Epidermal melanocyte (primary cell): Measurements from ENCODE around the gene FES.

ENCODE experiments used
- DNase-seq: peaks from one replicate; pipeline ENCODE4 v3.0.0; 2011; ENCODE audit warnings: low spot score; ENCODE audit not compliant: insufficient read length

Gene FES

DNA sequence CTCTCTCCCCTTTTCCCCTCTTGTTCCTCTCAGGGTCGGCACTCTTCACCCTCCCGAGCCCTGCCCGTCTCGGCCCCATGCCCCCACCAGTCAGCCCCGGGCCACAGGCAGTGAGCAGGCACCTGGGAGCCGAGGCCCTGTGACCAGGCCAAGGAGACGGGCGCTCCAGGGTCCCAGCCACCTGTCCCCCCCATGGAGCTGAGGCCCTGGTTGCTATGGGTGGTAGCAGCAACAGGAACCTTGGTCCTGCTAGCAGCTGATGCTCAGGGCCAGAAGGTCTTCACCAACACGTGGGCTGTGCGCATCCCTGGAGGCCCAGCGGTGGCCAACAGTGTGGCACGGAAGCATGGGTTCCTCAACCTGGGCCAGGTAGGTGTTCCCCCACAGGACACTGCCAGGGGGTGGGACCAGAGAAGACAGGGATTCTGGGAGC is 8.7 kb upstream of the FES start:
- DNase-seq = no peak

DNA sequence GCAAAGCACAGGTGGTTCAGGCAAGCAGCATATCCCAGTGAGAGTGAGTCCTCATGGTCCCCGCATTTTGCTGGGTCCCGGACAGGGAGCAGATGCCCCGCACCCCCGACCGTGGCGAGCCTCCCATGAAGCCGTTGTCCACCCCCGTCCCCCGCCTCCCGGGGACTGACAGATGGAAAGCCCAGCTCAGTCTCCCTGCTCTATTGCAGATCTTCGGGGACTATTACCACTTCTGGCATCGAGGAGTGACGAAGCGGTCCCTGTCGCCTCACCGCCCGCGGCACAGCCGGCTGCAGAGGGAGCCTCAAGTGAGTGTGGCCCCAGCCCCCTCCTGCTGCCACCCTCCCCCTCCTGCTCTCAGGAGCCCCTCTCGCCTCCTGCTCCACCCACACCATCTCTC is 8.3 kb upstream of the FES start:
- DNase-seq = no peak

DNA sequence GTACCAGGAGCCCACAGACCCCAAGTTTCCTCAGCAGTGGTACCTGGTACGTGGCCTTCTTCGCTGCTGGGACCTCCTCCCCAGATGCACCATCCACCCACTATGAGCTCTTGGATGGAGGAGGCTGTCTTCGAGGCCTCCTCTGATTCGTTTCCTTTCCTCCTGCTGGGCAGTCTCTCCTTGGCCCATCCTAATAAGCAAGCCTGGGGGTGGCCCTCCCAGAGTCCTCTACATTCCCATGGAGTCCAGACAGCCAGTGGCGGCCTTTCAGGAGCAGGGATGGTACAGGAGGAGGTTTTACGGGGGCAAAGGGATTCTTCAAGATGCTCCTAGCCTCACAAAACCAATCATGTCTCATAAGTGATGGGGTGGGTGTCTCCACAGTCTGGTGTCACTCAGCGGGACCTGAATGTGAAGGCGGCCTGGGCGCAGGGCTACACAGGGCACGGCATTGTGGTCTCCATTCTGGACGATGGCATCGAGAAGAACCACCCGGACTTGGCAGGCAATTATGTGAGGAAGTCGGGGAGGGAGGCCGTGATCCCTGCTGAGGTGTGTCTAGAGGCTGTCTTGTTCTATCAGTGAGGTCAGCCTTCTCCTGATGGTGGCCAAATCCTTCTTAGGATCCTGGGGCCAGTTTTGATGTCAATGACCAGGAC is 7.7 kb upstream of the FES start:
- DNase-seq = no peak

DNA sequence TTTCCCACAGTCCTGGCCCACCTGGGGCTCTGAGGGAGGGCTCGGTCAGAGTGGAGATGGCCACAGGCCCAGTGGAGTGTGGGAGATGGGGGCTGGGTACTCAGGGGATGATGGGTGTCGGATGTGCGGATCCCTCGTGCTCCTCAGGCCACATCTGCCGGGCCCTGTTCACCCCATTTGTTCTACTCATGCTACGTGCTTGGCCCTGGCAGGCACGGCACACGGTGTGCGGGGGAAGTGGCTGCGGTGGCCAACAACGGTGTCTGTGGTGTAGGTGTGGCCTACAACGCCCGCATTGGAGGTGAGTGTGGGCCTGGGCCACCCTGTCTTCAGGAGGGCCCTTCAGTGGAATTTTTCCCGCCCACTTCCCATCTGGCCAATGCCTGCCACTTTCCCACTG is 7.0 kb upstream of the FES start:
- DNase-seq = no peak

DNA sequence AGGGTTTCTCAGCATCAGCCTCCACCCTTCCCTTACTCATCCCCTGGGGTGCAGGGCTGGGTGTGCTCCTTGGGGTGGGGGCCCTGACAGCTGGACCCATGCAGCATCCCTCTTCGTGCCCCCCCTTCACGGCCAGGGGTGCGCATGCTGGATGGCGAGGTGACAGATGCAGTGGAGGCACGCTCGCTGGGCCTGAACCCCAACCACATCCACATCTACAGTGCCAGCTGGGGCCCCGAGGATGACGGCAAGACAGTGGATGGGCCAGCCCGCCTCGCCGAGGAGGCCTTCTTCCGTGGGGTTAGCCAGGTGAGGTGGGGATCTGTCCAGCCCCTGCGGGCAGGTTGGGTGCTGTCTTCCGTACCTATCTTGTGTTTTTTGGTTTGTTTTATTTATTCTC is 6.3 kb upstream of the FES start:
- DNase-seq = no peak

DNA sequence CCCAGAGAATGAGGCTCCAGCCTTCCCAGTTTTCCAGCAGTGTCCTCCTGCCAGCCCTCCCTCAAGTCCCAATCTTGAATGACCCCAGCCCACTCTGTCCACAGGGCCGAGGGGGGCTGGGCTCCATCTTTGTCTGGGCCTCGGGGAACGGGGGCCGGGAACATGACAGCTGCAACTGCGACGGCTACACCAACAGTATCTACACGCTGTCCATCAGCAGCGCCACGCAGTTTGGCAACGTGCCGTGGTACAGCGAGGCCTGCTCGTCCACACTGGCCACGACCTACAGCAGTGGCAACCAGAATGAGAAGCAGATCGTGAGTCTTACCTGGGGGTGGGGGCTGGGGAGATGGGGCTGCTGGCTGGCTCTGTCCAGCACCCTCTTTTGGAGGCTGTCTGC is 5.6 kb upstream of the FES start:
- DNase-seq = no peak

DNA sequence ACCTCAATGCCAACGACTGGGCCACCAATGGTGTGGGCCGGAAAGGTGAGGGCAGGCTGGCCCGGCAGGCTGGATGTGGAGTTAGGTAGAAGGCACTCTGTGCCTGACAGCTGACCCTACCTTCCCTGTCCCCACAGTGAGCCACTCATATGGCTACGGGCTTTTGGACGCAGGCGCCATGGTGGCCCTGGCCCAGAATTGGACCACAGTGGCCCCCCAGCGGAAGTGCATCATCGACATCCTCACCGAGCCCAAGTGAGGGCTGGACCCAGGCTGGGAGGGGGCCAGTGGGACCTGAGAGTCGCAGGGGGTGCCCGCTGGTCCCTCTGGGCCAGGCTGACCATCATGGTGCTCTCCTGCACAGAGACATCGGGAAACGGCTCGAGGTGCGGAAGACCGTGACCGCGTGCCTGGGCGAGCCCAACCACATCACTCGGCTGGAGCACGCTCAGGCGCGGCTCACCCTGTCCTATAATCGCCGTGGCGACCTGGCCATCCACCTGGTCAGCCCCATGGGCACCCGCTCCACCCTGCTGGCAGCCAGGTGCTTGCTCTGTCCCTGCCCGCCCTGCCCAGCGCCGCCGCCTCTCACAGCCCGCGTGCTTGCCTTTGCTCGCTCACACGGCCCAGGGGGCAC is 4.5 kb upstream of the FES start:
- DNase-seq = no peak

DNA sequence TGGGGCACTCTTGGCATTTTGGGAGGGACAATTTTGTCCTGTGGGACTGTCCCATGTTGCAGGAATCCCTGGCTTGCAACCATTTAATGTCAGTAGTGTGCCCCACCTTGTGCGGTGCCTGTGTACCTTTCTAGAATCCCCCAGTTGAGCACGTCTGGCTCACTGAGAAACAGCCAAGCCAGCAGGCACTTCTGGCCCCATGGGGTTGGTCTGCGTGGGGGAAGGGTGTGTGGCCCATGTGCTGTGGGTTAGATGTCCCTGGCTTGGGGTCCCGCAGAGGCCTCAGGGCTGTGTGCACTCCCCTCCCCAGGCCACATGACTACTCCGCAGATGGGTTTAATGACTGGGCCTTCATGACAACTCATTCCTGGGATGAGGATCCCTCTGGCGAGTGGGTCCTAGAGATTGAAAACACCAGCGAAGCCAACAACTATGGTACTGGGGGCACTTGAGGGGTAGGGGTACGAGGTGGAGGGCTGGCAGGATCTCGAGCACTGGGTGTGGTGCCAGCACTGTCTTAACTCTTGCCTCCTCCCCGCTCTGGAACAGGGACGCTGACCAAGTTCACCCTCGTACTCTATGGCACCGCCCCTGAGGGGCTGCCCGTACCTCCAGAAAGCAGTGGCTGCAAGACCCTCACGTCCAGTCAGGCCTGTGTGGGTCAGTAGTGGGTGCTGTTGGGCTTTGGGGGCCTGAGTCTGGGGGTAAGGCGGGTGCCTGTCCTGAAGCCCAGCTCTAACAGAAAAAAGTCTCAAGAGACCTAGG is 3.7 kb upstream of the FES start:
- no peak for DNase-seq

DNA sequence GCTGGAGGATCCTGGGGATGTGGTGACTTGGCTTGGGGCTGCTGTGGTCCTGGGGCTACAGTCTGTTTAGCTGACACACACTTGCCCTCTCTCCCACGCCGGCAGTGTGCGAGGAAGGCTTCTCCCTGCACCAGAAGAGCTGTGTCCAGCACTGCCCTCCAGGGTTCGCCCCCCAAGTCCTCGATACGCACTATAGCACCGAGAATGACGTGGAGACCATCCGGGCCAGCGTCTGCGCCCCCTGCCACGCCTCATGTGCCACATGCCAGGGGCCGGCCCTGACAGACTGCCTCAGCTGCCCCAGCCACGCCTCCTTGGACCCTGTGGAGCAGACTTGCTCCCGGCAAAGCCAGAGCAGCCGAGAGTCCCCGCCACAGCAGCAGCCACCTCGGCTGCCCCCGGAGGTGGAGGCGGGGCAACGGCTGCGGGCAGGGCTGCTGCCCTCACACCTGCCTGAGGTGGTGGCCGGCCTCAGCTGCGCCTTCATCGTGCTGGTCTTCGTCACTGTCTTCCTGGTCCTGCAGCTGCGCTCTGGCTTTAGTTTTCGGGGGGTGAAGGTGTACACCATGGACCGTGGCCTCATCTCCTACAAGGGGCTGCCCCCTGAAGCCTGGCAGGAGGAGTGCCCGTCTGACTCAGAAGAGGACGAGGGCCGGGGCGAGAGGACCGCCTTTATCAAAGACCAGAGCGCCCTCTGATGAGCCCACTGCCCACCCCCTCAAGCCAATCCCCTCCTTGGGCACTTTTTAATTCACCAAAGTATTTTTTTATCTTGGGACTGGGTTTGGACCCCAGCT is 2.9 kb upstream of the FES start:
- DNase-seq = no peak

DNA sequence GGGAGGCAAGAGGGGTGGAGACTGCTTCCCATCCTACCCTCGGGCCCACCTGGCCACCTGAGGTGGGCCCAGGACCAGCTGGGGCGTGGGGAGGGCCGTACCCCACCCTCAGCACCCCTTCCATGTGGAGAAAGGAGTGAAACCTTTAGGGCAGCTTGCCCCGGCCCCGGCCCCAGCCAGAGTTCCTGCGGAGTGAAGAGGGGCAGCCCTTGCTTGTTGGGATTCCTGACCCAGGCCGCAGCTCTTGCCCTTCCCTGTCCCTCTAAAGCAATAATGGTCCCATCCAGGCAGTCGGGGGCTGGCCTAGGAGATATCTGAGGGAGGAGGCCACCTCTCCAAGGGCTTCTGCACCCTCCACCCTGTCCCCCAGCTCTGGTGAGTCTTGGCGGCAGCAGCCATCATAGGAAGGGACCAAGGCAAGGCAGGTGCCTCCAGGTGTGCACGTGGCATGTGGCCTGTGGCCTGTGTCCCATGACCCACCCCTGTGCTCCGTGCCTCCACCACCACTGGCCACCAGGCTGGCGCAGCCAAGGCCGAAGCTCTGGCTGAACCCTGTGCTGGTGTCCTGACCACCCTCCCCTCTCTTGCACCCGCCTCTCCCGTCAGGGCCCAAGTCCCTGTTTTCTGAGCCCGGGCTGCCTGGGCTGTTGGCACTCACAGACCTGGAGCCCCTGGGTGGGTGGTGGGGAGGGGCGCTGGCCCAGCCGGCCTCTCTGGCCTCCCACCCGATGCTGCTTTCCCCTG is 2.2 kb upstream of the FES start:
- no peak for DNase-seq

DNA sequence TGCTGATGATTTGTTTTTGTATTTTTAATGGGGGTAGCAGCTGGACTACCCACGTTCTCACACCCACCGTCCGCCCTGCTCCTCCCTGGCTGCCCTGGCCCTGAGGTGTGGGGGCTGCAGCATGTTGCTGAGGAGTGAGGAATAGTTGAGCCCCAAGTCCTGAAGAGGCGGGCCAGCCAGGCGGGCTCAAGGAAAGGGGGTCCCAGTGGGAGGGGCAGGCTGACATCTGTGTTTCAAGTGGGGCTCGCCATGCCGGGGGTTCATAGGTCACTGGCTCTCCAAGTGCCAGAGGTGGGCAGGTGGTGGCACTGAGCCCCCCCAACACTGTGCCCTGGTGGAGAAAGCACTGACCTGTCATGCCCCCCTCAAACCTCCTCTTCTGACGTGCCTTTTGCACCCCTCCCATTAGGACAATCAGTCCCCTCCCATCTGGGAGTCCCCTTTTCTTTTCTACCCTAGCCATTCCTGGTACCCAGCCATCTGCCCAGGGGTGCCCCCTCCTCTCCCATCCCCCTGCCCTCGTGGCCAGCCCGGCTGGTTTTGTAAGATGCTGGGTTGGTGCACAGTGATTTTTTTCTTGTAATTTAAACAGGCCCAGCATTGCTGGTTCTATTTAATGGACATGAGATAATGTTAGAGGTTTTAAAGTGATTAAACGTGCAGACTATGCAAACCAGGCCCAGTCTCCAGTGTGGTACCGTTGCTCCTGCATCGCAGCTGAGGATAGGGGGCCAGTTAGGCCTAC is 1.4 kb upstream of the FES start:
- DNase-seq = no peak

DNA sequence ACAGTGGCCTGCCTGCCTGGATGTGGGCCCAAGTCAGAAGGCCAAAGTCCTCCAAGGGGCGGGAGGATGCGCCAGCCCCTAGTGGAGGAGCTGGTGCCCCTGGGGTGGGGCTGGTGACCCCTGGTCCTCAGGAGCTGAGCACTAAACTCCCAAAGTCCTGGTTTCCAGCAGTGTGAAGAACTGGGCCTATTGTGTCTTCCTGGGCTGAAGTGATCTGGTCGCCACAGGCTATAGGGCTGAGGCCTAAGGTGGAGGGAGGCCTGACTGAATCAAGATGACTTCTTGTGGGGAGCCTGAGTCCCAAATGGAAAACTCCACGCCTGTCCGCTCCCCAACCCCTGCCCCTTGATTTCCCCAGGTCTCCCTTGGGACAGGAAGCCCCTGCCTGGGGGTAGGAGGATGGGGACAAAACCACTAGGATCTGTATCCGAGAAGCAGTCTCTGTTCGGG is 753 bp upstream of the FES start:
- DNase-seq = no peak

DNA sequence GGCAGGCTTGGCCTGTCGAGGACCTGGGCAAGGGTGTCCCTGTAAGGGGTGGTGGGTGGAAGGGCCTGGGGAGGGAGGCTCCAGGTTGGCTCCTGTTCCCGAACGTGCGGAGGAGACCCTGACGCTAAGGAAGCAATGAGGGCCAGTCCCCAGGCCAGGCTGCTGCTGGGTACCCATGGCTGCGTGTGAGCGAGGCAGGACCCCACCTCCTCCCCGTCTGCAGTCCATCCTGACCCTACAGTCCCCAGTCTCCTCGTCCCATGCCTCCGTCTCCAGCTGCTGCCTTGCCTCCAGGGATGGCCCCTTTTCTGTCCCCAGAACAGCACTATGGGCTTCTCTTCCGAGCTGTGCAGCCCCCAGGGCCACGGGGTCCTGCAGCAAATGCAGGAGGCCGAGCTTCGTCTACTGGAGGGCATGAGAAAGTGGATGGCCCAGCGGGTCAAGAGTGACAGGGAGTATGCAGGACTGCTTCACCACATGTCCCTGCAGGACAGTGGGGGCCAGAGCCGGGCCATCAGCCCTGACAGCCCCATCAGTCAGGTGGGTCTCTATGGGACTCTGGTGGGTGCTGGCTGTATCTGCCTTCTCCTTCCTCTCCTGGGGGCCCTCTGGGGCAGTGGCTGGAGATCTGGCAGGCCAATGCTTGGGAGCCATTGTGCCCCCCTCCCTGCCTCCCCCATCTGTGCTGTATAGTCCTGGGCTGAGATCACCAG is 571 bp downstream of the FES start:
- no peak for DNase-seq

DNA sequence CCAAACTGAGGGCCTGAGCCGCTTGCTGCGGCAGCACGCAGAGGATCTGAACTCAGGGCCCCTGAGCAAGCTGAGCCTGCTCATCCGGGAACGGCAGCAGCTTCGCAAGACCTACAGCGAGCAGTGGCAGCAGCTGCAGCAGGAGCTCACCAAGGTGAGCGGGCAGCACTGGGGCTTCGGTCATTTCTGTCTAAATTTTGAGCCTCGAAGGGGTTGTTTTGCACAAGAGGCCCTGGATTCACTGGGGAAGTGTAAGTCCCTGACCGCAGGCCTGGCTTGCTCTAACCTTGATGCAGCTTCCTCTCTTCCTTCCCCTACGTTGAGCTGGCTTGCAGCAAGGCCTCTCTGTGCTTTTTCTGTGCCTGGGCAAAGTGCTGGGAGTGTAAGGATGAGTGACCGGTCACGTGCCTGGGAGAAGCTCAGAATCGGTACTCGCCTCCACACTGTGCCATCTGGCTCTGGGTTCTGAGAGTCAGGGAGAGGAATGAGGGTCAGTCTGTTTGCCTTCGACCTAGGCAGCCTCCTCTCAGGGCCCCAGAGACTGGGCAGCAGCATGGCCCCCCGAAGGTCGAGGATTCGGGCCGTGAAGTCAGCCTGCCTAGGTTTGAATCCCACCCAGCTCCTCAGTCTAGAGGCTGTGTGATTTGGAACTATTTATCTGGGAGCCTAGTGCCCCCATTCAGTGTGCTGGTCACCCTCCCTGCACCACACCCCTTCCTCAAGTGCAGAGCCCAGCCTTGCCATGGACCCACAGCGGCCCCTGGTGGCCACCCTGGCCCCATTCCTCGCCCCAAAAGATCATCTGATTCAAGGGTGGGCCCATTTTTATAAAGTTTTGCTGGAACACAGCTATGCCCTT is 1.4 kb downstream of the FES start:
- no peak for DNase-seq

DNA sequence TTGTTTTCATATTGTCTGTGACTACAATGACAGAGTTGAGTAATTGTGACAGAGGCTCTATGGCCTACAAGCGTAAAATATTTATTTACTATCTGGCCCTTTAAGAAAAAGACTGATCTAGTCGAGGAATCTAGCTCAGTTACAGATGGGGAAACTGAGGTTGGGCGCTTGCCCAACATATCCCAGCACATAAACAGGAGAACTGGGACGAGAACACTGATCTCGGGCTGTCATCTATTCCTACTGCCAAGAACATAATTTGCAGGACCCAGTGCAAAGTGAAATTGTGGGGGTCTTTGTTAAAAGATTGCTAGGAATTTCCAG is 1.9 kb downstream of the FES start:
- DNase-seq = no peak

DNA sequence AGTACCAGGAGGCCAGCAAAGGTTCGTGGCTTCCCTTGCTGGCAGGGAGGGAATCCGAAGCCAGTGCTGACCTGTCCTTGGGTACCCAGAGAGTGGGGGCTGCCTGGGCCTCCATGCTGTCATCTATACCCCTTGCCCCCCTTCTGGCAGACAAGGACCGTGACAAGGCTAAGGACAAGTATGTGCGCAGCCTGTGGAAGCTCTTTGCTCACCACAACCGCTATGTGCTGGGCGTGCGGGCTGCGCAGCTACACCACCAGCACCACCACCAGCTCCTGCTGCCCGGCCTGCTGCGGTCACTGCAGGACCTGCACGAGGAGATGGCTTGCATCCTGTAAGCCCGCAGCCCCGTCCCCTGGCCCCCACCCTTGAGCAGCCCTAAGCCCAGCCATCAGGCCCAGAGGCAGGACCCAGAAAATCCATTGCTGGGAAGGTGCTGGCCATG is 2.8 kb downstream of the FES start:
- no peak for DNase-seq

DNA sequence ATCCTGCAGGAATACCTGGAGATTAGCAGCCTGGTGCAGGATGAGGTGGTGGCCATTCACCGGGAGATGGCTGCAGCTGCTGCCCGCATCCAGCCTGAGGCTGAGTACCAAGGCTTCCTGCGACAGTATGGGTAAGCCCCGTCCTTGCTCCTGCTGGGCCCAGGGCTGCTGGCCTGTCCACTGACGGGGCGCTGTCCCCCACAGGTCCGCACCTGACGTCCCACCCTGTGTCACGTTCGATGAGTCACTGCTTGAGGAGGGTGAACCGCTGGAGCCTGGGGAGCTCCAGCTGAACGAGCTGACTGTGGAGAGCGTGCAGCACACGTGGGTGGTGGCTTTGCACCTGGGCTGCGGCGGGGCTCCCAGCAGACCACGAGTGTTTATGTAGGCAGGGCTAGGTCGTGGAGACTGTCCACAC is 5.0 kb downstream of the FES start:
- DNase-seq = no peak

DNA sequence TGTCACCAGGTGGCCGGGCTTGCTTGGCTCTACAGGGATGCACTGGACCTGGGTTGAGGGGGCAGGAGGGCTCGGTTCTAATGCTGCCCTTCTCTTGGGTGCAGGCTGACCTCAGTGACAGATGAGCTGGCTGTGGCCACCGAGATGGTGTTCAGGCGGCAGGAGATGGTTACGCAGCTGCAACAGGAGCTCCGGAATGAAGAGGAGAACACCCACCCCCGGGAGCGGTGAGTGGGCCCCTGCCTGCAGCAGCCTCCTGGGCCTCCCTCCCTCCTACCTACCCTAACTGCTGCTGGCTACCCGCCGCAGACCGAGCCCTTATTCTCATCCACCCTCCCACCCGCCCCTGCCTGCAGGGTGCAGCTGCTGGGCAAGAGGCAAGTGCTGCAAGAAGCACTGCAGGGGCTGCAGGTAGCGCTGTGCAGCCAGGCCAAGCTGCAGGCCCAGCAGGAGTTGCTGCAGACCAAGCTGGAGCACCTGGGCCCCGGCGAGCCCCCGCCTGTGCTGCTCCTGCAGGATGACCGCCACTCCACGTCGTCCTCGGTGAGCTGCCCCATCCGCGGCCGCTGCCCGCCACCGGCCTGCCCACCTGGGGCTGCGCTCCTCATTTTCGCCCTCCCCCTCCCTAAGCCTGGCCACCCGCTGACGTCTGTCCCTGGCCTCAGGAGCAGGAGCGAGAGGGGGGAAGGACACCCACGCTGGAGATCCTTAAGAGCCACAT is 5.6 kb downstream of the FES start:
- no peak for DNase-seq
